ENCODE data around the gene TRIO. TPM values are rescaled to one million over a fixed set of nuclear protein-coding genes. Genes with fewer than 3 reads are reported as not detected.

The TRIO gene
- total and polyA plus RNA-seq, 3 experiments from 2014 or later: 0.89 to 4.4 (median 4.2) TPM

DNA sequence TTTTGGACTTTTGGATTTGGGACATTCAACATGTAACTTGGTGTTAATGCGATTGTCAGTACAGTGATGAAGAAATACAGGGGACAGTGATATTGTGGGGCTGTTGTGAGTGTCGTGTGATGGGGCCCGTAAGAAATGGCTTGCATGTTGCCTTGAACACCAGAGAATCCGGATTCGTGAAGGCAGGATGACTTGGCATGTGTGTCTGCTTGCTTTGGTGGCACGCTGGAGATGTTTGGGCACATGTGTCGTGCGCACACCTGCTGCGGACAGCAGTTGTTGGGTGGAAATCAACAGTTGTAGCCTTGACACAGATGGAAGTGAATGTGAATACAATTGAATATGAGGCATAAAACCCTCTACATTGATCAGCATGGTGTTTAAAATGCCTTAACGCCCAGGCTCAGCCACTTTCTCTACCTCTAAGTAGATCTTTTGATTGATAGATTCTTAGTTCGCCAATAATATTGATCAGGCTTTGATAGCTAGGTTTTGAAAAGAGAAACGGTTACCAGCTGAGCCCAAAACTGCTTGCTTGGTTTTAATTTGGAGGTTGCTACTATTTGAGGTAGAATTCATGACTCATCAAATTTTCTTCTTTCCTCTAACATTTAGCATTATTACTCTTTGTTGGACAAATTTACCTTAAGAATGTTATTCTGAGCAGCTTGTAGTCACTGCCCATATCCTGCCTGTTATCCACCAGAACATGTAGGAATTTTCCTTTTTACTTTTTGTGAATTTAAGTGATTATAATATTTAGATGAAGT is 94.4 kb downstream of the TRIO start:
- Histone ChIP-seq H3K27ac (ENCODE audit: low read depth, low read length) (no peak overlapping the region), H3K36me3 (ENCODE audit: insufficient read depth, low read length) (no peaks in the 10 kb centered on the region), H3K9me3 (ENCODE audit: low read length) (no peaks in the 10 kb centered on the region), H3K4me1 (ENCODE audit: insufficient read depth, low read length) (no peaks in the 10 kb centered on the region), H3K27me3 (ENCODE audit: insufficient read depth, low read length, poor library complexity, severe bottlenecking) (no peaks in the 10 kb centered on the region), H3K4me3 (ENCODE audit: low read length) (no peak overlapping the region)
- Mint-ChIP-seq H3K36me3 (no peaks in the 10 kb centered on the region), H3K4me3 (no peak overlapping the region), H3K27ac (no peak overlapping the region), H3K27me3 (peaks cover 4 to 11% of the 10 kb centered on the region in 2 donors), H3K4me1 (no peaks in the 10 kb centered on the region), H3K9me3 (peaks cover 0 to 27% (median 0%) of the 10 kb centered on the region in 5 donors)
- POLR2A ChIA-PET: no interaction called here
- CTCF ChIA-PET: no interaction called here
- DNase-seq: no peak

DNA sequence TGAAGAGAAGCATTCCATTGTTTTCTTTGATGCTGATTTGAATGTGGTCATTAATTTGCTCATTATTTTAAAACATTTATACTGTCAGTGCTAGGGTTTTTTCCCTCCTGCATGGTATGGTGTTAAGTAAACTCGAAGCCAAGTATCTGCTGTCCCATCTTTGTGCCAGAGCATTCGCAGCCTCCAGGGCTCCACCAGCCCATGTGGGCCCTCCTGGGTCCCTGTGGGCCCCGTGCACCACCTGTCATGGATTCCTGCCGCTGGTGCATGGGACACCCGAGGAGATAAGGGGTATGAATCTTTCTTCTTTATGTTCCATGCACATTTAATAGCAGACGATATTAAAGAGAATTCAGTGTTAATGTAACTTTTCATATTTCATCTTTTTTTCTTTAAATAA is 95.1 kb downstream of the TRIO start:
- Mint-ChIP-seq H3K4me3 (no peak overlapping the region), H3K4me1 (no peaks in the 10 kb centered on the region), H3K27ac (no peak overlapping the region), H3K27me3 (peaks cover 0 to 7% of the 10 kb centered on the region in 2 donors), H3K9me3 (peaks cover 0 to 27% (median 0%) of the 10 kb centered on the region in 5 donors), H3K36me3 (no peaks in the 10 kb centered on the region)
- no peak overlapping the region for H3K27ac ChIP-seq (ENCODE audit: low read depth, low read length)
- H3K4me3 ChIP-seq (ENCODE audit: low read length): no peak overlapping the region
- H3K4me1 ChIP-seq (ENCODE audit: insufficient read depth, low read length): no peaks in the 10 kb centered on the region
- H3K27me3 ChIP-seq (ENCODE audit: insufficient read depth, low read length, poor library complexity, severe bottlenecking): no peaks in the 10 kb centered on the region
- H3K9me3 ChIP-seq (ENCODE audit: low read length): no peaks in the 10 kb centered on the region
- POLR2A ChIA-PET: no interaction called here
- no peaks in the 10 kb centered on the region for H3K36me3 ChIP-seq (ENCODE audit: insufficient read depth, low read length)
- CTCF ChIA-PET: no interaction called here
- no peak for DNase-seq

DNA sequence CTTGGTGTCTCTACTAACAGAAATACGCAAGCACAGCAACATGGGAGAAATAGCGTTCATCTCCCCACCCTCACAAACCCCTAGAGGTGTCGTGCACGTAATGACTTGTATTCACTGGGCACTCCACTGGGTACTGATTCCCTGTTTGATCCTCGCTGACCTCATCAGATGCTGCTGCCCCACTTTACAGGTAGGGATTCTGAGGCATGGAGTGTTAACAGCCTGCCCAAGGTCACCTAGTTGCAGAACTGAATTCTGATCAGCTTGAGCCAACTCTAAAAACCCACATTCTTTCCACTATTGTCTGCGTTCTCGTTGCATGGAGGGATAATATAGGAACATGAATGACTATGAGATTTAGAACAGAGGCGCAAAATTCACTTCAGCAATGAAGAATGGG is 96.3 kb downstream of the TRIO start:
- no peaks in the 10 kb centered on the region for H3K9me3 ChIP-seq (ENCODE audit: low read length)
- Mint-ChIP-seq H3K9me3 (peaks cover 0 to 26% (median 0%) of the 10 kb centered on the region in 5 donors), H3K36me3 (no peaks in the 10 kb centered on the region), H3K4me1 (no peaks in the 10 kb centered on the region), H3K27me3 (peaks cover 0 to 4% of the 10 kb centered on the region in 2 donors), H3K4me3 (no peak overlapping the region), H3K27ac (no peak overlapping the region)
- no peaks in the 10 kb centered on the region for H3K27me3 ChIP-seq (ENCODE audit: insufficient read depth, low read length, poor library complexity, severe bottlenecking)
- H3K36me3 ChIP-seq (ENCODE audit: insufficient read depth, low read length): no peaks in the 10 kb centered on the region
- POLR2A ChIA-PET: no interaction called here
- H3K4me1 ChIP-seq (ENCODE audit: insufficient read depth, low read length): no peaks in the 10 kb centered on the region
- no peak overlapping the region for H3K4me3 ChIP-seq (ENCODE audit: low read length)
- DNase-seq: no peak
- CTCF ChIA-PET: no interaction called here
- H3K27ac ChIP-seq (ENCODE audit: low read depth, low read length): no peak overlapping the region

DNA sequence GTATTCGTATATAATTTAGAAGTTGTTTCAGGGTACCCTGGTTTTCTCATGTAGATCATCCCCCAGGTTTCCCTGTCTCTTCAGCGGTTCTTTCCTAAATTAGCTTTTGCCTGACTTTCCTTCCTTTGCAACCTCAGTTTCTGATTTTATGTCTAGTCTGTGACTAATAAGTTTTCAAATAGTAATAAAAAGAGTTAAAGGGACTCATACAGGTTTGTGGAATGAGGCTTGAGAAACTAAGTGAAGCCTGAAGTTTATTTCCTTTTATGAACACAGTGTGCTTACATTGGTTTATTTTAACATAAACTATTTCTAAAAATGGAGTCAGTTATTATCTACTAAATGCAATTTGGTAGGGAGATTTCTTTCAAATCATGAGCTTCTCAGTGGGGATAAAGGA is 96.8 kb downstream of the TRIO start:
- POLR2A ChIA-PET: no interaction called here
- CTCF ChIA-PET: no interaction called here

DNA sequence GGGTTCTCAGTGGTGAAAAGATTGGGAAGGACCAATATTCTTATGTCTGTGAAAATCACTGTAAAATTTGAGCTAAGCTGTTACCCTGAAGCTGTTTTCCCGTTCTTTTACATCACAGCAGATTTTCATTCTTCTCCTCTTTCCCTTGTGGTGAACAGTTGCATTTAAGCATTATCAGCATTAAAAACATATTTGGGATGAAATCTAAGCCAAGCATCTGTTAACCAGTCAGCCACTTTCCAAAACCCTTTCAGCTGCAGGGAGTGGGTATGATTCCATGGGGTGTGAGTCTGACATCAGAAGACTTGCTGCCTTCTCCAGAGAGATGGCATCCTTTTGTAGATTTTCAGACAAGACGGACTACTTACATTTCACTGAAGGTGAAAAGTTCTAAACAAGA is 97.2 kb downstream of the TRIO start:
- POLR2A ChIA-PET: no interaction called here
- CTCF ChIA-PET: no interaction called here
- H3K9me3 Mint-ChIP-seq: peaks cover 0 to 28% (median 0%) of the 10 kb centered on the region in 5 donors

More for the DNA sequence above, 96.8 kb downstream of the TRIO start:
- no peaks in the 10 kb centered on the region for H3K4me1 ChIP-seq (ENCODE audit: insufficient read depth, low read length)
- Mint-ChIP-seq H3K36me3 (no peaks in the 10 kb centered on the region), H3K9me3 (peaks cover 0 to 26% (median 0%) of the 10 kb centered on the region in 5 donors), H3K27ac (no peak overlapping the region), H3K4me3 (no peak overlapping the region), H3K27me3 (peaks cover 0 to 3% of the 10 kb centered on the region in 2 donors), H3K4me1 (no peaks in the 10 kb centered on the region)
- H3K4me3 ChIP-seq (ENCODE audit: low read length): no peak overlapping the region
- H3K27ac ChIP-seq (ENCODE audit: low read depth, low read length): no peak overlapping the region
- no peaks in the 10 kb centered on the region for H3K9me3 ChIP-seq (ENCODE audit: low read length)
- no peaks in the 10 kb centered on the region for H3K36me3 ChIP-seq (ENCODE audit: insufficient read depth, low read length)
- DNase-seq: no peak
- no peaks in the 10 kb centered on the region for H3K27me3 ChIP-seq (ENCODE audit: insufficient read depth, low read length, poor library complexity, severe bottlenecking)

DNA sequence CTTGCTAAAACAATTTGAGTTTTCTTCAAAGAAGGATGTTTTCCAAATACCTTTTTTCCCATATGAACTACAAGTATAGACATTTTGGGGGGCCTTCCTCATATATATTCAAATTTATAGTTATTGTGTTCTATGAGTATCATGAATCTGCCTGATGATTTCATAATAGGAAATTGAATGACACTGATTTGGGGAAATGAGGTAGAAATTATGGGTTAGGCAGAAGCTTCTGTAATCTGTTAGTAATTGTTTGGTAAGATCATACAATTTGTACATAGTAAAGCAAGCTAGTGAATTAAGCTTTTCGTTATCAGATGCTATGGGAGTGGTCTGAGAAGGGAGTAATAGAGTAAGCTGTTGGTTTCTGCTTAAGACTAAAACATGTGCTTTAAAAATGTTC is 98.0 kb downstream of the TRIO start:
- POLR2A ChIA-PET: no interaction called here
- Mint-ChIP-seq H3K27me3 (peaks cover 0 to 9% of the 10 kb centered on the region in 2 donors), H3K36me3 (no peaks in the 10 kb centered on the region), H3K4me3 (no peak overlapping the region), H3K4me1 (no peaks in the 10 kb centered on the region), H3K27ac (no peak overlapping the region), H3K9me3 (peaks cover 0 to 28% (median 0%) of the 10 kb centered on the region in 5 donors)
- no peak for DNase-seq
- Histone ChIP-seq H3K36me3 (ENCODE audit: insufficient read depth, low read length) (no peaks in the 10 kb centered on the region), H3K4me3 (ENCODE audit: low read length) (no peak overlapping the region), H3K9me3 (ENCODE audit: low read length) (no peaks in the 10 kb centered on the region), H3K4me1 (ENCODE audit: insufficient read depth, low read length) (no peaks in the 10 kb centered on the region), H3K27me3 (ENCODE audit: insufficient read depth, low read length, poor library complexity, severe bottlenecking) (no peaks in the 10 kb centered on the region), H3K27ac (ENCODE audit: low read depth, low read length) (no peak overlapping the region)
- CTCF ChIA-PET: no interaction called here

More for the DNA sequence above, 97.2 kb downstream of the TRIO start:
- DNase-seq: no peak
- Histone ChIP-seq H3K4me1 (ENCODE audit: insufficient read depth, low read length) (no peaks in the 10 kb centered on the region), H3K4me3 (ENCODE audit: low read length) (no peak overlapping the region), H3K27ac (ENCODE audit: low read depth, low read length) (no peak overlapping the region), H3K36me3 (ENCODE audit: insufficient read depth, low read length) (no peaks in the 10 kb centered on the region), H3K27me3 (ENCODE audit: insufficient read depth, low read length, poor library complexity, severe bottlenecking) (no peaks in the 10 kb centered on the region), H3K9me3 (ENCODE audit: low read length) (no peaks in the 10 kb centered on the region)
- Mint-ChIP-seq H3K4me3 (no peak overlapping the region), H3K36me3 (no peaks in the 10 kb centered on the region), H3K27me3 (peaks cover 0 to 6% of the 10 kb centered on the region in 2 donors), H3K27ac (no peak overlapping the region), H3K4me1 (no peaks in the 10 kb centered on the region)

DNA sequence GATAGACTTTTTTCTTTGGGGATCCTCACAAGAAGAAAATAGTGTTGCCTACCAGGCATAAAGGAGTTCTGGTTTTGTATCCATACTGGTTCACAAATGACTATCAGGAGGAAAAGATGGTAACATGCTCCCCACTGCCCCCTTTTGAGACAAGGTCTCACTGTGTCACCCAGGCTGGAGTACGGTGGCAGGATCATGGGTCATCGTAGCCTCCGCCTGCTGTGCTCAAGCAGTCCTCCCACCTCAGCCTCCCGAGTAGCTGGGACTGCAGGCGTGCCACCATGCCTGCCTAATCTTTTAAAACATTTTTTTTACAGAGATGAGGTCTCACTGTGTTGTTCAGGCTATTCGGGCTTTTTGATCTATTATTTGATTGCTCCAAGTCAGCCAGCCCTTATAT is 99.3 kb downstream of the TRIO start:
- Histone ChIP-seq H3K9me3 (ENCODE audit: low read length) (no peaks in the 10 kb centered on the region), H3K4me1 (ENCODE audit: insufficient read depth, low read length) (no peaks in the 10 kb centered on the region), H3K36me3 (ENCODE audit: insufficient read depth, low read length) (no peaks in the 10 kb centered on the region), H3K4me3 (ENCODE audit: low read length) (no peak overlapping the region), H3K27ac (ENCODE audit: low read depth, low read length) (no peak overlapping the region), H3K27me3 (ENCODE audit: insufficient read depth, low read length, poor library complexity, severe bottlenecking) (no peaks in the 10 kb centered on the region)
- no peak for DNase-seq
- ChIA-PET POLR2A (no interaction called here), CTCF (no interaction called here)
- Mint-ChIP-seq H3K9me3 (peaks cover 0 to 27% (median 0%) of the 10 kb centered on the region in 5 donors), H3K4me1 (no peaks in the 10 kb centered on the region), H3K27ac (no peak overlapping the region), H3K27me3 (peaks cover 0 to 17% of the 10 kb centered on the region in 2 donors), H3K36me3 (no peaks in the 10 kb centered on the region), H3K4me3 (no peak overlapping the region)

DNA sequence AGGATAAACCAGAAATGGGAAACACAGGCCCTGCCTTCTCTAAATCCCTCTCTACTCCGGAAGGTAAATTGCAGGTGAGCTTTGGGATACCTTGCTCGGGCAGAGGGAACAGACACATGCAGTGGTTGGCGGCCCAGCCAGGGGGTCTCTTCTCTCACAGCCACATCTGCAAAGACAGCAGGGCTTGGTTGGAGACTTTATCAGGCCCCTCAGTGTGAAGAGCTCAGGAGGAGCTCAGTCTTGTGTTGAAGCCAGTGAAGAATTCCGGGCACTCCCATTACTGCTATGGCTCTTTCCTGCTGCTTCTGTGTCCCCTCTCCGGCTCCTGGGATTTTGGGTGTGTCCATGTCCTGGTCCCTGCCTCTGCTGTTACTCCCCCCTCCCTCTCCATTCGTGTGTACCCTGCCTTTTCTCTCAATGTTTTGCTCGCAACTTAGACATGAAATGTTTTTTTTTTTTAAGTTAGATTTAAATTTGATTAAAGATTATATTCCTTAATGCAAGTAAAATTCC is 99.8 kb downstream of the TRIO start:
- Mint-ChIP-seq H3K4me3 (no peak overlapping the region), H3K4me1 (no peaks in the 10 kb centered on the region), H3K27ac (no peak overlapping the region), H3K27me3 (peaks cover 0 to 17% of the 10 kb centered on the region in 2 donors), H3K36me3 (no peaks in the 10 kb centered on the region), H3K9me3 (peaks cover 0 to 27% (median 0%) of the 10 kb centered on the region in 5 donors)
- CTCF ChIA-PET: no interaction called here
- no peaks in the 10 kb centered on the region for H3K9me3 ChIP-seq (ENCODE audit: low read length)
- no peaks in the 10 kb centered on the region for H3K27me3 ChIP-seq (ENCODE audit: insufficient read depth, low read length, poor library complexity, severe bottlenecking)
- no peak overlapping the region for H3K27ac ChIP-seq (ENCODE audit: low read depth, low read length)
- POLR2A ChIA-PET: no interaction called here
- DNase-seq: no peak
- H3K36me3 ChIP-seq (ENCODE audit: insufficient read depth, low read length): no peaks in the 10 kb centered on the region
- no peak overlapping the region for H3K4me3 ChIP-seq (ENCODE audit: low read length)
- no peaks in the 10 kb centered on the region for H3K4me1 ChIP-seq (ENCODE audit: insufficient read depth, low read length)

All from CD8-positive, alpha-beta memory T cell (primary cell).